Measurements from ENCODE around the gene IL33. TPM values are rescaled to one million over a fixed set of nuclear protein-coding genes. Genes with fewer than 3 reads are reported as not detected.

IL33 gene
- total RNA-seq, 4 donors from 2014 or later: 63.1 to 178 (median 104) TPM

DNA sequence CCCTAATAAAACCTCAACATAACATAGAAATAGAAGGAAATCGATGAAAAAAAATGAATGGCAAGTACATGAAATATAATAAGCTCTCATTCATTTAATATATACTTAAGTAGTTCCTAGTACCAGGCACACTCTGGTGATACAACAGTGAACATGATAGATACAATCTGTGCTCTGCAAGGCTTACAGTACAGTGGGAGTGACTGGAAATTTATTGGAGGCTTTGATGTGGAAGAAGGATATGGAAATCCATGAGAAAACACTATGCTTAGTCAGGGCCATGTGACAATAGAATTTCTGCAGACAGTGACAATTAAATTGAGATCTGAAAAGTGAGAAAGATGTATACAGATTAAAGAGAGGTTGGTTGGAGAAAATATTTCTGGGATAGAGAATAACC is 32.0 kb upstream of the IL33 start:
- 96% methylated on average over 1 of the region's 1 CpG for WGBS
- no peak for DNase-seq (ENCODE audit: extremely low spot score)
- Histone ChIP-seq H3K9me3 (no peaks in the 10 kb centered on the region), H3K27me3 (no peaks in the 10 kb centered on the region), H3K4me3 (no peak overlapping the region), H3K36me3 (no peaks in the 10 kb centered on the region), H3K27ac (replicated peaks in 1 of 4) (no peak overlapping the region), H3K4me1 (peaks cover 8 to 12% (median 11%) of the 10 kb centered on the region in 4 donors)
- TF ChIP-seq POLR2A (IDR thresholded peaks at IDR 0.05; ENCODE audit: low read depth) (no peak), EP300 (IDR thresholded peaks at IDR 0.05) (no peak), POLR2AphosphoS5 (IDR thresholded peaks at IDR 0.05) (no peak)
- TF ChIP-seq, protein P1, sequence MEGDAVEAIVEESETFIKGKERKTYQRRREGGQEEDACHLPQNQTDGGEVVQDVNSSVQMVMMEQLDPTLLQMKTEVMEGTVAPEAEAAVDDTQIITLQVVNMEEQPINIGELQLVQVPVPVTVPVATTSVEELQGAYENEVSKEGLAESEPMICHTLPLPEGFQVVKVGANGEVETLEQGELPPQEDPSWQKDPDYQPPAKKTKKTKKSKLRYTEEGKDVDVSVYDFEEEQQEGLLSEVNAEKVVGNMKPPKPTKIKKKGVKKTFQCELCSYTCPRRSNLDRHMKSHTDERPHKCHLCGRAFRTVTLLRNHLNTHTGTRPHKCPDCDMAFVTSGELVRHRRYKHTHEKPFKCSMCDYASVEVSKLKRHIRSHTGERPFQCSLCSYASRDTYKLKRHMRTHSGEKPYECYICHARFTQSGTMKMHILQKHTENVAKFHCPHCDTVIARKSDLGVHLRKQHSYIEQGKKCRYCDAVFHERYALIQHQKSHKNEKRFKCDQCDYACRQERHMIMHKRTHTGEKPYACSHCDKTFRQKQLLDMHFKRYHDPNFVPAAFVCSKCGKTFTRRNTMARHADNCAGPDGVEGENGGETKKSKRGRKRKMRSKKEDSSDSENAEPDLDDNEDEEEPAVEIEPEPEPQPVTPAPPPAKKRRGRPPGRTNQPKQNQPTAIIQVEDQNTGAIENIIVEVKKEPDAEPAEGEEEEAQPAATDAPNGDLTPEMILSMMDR (IDR thresholded peaks at IDR 0.05): no peak
- intact Hi-C loops (cut with DNase I): no loop called here

DNA sequence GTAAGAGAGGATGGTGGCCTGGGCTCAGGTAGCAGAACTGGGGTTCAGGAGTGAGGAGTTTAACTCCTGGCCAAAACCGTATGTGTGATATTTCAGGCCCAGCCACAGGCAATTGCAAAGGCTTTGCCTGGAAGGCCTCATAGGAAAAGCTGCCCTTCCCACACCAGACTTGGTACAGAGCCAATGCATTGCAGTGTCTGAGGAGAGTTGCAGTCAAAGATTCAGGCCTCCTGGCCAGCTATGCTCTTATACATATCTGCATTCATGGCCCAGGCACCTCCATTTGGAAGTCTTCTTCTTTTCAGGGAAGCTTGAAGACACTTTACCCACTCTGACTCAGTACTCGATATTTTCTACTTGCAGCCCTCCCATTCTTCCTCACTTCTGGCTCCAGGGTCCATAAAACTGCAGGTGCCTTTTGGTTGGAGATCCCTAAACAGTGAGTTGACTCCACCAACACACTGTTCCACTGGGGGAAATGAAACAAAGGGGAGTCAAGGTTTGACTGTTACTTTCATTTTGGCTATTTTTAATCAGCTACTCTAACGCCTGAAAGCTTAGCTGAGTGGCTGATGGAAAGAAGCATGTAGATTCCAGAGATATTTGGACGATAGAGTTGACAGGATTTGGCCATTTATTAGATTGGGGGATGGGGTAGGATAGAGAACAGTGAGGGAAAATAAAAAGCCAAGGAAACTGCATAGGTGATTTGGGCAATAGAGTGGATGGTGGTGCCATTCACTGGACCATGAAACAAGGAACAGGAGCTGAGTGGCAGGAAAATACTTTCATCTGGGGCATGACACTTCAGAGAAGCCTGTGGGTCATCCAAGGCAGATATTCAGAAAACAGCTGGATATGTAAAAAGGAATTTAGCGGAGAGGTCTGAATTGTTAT is 30.6 kb upstream of the IL33 start:
- DNase-seq (ENCODE audit: extremely low spot score): no peak
- no peaks in the 10 kb centered on the region for H3K27me3 ChIP-seq
- no peaks in the 10 kb centered on the region for H3K9me3 ChIP-seq
- no peak for TF ChIP-seq EP300 (IDR thresholded peaks at IDR 0.05)
- no peak for TF ChIP-seq POLR2A (IDR thresholded peaks at IDR 0.05; ENCODE audit: low read depth)
- TF ChIP-seq POLR2AphosphoS5 (IDR thresholded peaks at IDR 0.05): no peak
- TF ChIP-seq, protein P1 (IDR thresholded peaks at IDR 0.05): no peak
- peaks cover 8 to 12% (median 11%) of the 10 kb centered on the region in 4 donors for H3K4me1 ChIP-seq
- H3K4me3 ChIP-seq: no peak overlapping the region
- intact Hi-C loops (cut with DNase I): no loop called here
- H3K36me3 ChIP-seq: no peaks in the 10 kb centered on the region
- WGBS: 42% methylated on average over 5 of the region's 5 CpGs
- no peak overlapping the region for H3K27ac ChIP-seq (replicated peaks in 1 of 4)

DNA sequence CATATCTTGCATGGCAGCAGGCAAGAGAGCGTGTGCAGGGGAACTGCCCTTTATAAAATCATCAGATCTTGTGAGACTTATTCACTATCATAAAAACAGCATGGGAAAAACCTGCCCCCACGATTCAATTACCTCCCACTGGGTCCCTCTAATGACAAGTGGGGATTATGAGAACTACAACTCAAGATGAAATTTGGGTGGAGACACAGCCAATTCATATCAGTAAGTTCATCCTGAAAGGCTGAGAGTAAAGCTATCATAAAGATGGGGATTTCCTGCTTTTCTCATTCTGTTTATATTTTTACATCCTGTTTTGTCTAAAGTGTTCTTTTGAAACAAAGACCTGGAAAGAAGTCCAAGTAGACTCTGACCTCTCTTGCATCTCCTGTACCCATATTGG is 28.9 kb upstream of the IL33 start:
- TF ChIP-seq POLR2A (IDR thresholded peaks at IDR 0.05; ENCODE audit: low read depth): no peak
- TF ChIP-seq, protein P1 (IDR thresholded peaks at IDR 0.05): no peak
- TF ChIP-seq POLR2AphosphoS5 (IDR thresholded peaks at IDR 0.05): no peak
- TF ChIP-seq EP300 (IDR thresholded peaks at IDR 0.05): no peak

DNA sequence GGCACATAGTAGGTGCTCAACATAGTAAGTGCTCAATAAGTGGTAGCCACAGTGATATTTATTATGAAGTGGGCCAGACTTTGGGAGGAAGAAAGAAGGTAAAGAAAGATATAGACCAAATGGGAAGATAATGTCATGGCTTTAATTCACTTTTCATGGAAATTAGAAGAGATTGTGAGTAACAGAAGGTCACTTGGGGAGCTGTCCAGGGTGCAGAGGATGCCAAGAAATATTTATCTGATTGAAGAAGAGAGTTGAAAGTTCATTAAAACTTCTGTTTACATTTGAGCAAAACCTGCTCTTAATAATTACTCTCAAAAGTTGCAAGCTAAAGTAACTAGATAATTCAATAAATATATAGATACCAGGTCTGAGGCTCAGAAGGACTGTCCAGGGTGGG is 28.3 kb upstream of the IL33 start:
- no peak overlapping the region for H3K4me3 ChIP-seq
- DNase-seq (ENCODE audit: extremely low spot score): no peak
- no peaks in the 10 kb centered on the region for H3K36me3 ChIP-seq
- H3K27ac ChIP-seq (replicated peaks in 1 of 4): no peak overlapping the region
- peaks cover 8 to 12% (median 11%) of the 10 kb centered on the region in 4 donors for H3K4me1 ChIP-seq
- intact Hi-C loops (cut with DNase I): no loop called here
- no peaks in the 10 kb centered on the region for H3K27me3 ChIP-seq
- TF ChIP-seq POLR2A (IDR thresholded peaks at IDR 0.05; ENCODE audit: low read depth) (no peak), EP300 (IDR thresholded peaks at IDR 0.05) (no peak), POLR2AphosphoS5 (IDR thresholded peaks at IDR 0.05) (no peak)
- TF ChIP-seq, protein P1 (IDR thresholded peaks at IDR 0.05): no peak
- H3K9me3 ChIP-seq: no peaks in the 10 kb centered on the region

More for the DNA sequence above, 28.9 kb upstream of the IL33 start:
- intact Hi-C loops (cut with DNase I): no loop called here
- Histone ChIP-seq H3K27me3 (no peaks in the 10 kb centered on the region), H3K4me3 (no peak overlapping the region), H3K9me3 (no peaks in the 10 kb centered on the region), H3K36me3 (no peaks in the 10 kb centered on the region), H3K4me1 (peaks cover 8 to 12% (median 11%) of the 10 kb centered on the region in 4 donors), H3K27ac (replicated peaks in 1 of 4) (no peak overlapping the region)
- no peak for DNase-seq (ENCODE audit: extremely low spot score)
- 76% methylated on average over 2 of the region's 2 CpGs for WGBS

Data from esophagus muscularis mucosa (tissue), 4 donors.